Skin of body (tissue), 3 donors: ENCODE results near the gene HSPA2. TPM values are rescaled to one million over a fixed set of nuclear protein-coding genes. Genes with fewer than 3 reads are reported as not detected.
"Not testable (repeated sequence)": the region's sequence is repeated elsewhere in the genome, so short reads cannot be mapped to it uniquely, and the experiment has no call there.

Experiments
- DNase-seq: peaks from one replicate; lab custom pipeline; 2025; lab: John Stamatoyannopoulos, UW
- small RNA-seq: library from RNA; depleted of rRNA; stranded (forward); fragments of <200 nt; gene quantifications from one replicate; pipeline ENCODE3, GENCODE V24; 2014; ENCODE audit warnings: low replicate concordance
- total RNA-seq: library from RNA; depleted of rRNA; stranded (reverse); fragments of >200 nt; gene quantifications from one replicate; pipeline ENCODE4 v1.2.3, GENCODE V29; 2014

The HSPA2 gene
- total RNA-seq, 1 donor from 2014 or later = 19.7 TPM

DNA sequence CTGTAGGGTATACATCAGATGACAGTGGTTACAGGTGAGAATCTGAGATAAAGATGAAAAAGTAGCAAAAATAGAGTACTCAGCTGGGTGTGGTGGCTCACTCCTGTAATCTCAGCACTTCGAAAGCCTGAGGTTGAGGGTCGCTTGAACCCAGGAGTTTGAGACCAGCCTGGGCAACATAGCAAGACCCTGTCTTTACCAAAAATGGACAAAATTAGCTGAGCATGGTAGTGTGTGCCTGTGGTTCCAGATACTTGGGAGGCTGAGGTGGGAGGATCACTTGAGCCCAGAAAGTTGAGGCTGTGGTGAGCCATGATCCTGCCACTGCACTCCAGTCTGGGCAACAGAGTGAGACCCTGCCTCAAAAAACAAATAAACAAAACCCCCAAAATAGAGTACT lies 17.7 kb downstream of the HSPA2 start:
- DNase-seq = not testable (repeated sequence)

DNA sequence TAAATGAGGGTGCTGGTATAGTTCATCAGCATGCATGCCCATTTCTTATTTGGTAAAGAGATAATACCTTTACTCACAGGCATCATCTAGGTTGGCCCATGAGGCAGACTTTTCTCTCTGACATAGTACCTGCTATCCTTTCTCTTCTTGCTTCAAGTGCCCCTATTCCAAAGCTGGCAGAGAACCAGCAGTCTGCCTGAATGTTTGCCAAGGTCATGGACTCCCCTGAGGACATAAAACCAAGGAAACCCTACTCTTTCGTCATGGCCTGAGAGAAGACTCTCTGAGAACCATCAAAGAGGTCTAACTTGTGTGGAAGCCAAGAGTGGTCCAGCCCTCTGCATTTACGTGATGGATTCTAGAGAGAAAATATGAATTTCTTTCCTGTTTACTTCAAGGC lies 21.1 kb downstream of the HSPA2 start:
- no peak for DNase-seq

DNA sequence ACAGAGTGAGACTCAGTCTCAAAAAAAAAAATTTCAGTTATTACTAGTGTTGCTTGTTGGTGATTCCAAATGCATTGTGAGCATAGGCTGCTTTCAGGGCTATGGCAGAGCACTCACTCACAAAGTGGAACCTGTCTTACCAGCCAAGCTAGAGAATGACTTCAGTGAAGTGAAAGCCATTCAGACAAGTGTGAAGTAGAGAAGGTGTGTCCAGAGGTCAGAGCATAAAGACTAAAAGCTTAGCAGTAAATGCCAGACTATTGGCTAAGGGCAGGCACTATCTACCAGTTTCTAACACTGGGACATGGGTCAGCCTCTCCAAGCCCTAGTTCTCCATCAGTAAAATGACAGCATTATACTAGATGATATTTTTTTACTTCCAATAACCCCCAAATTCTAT lies 21.9 kb downstream of the HSPA2 start:
- DNase-seq = no peak

DNA sequence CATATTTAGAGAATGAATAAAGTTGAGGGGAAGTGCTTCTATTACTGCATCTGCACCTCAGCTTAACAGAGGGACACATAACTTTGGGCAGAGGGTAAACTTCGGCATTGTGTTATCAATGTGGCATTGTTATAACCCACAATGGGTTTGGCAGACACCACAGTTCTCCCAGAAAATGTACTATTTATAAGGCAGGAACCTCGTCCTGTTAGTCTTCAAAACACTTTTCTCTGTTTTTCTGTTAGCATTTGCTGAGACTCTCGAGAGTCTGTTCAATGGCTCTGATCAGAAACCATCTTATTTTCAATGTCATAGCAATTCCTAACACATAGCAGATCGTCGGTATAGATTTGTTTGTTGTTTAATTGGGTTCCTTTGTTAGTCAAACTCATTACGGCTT lies 23.2 kb downstream of the HSPA2 start:
- no peak for DNase-seq

DNA sequence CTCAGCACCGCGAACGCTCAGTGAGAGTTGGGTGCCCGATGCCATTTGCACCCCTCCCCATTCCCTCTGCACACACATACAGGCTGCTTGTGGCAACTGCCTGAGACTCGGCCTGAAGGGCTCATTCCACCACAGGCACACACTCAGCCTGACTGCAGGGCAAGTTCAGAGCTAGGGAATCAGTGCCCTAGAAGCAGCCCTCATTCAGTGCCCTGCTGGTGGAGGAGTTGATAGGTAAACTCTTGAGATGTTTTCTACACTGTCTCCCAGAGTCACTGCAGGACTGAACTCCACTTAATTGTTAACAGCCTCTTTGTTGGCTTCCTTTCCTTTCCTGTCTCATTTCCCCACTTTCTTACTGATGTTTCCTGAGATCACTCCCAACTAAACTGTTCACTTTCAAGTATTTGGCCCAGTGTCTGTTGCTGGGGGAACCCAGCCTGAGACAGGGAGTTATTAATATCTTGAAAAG lies 26.1 kb downstream of the HSPA2 start:
- peak; percentile 40 for DNase-seq

DNA sequence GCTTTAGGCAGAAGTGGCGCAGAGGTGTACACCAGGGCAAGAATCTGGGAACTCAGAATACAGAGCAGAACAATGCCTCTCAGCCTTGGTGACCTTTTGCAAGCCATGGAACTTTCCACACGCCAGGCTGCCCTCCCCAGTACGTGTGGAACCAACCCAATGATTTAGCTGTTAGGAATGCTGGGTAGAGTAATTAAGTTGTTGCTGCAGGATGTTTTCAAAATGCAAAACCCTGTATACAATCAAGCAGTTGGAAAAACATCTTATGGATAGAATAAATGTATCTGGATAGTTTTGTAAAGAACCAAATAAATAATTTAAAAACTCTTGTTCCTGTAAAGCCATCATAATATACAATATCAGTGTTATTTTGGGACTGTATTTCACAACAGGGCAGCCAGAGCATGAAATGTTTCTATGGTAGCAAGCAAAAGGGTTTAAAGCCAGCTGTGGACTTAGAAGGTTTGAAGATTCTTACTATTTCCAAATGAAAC lies 28.6 kb downstream of the HSPA2 start:
- DNase-seq = peak; percentile 26

DNA sequence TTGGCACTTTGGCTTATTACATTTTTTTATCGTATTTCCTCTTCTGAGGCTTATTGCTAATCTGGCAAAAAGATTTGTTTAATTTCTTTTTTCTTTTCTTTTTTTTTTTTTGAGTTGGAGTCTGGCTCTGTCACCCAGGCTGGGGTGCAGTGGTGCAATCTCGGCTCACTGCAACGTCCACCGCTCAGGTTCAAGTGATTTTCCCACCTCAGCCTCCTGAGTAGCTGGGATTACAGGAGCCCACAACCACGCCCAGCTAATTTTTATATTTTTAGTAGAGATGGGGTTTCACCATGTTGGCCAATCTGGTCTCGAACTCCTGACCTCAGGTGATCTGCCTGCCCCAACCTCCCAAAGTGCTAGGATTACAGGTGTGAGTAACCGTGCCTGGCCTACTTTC lies 29.1 kb downstream of the HSPA2 start:
- DNase-seq = not testable (repeated sequence)

DNA sequence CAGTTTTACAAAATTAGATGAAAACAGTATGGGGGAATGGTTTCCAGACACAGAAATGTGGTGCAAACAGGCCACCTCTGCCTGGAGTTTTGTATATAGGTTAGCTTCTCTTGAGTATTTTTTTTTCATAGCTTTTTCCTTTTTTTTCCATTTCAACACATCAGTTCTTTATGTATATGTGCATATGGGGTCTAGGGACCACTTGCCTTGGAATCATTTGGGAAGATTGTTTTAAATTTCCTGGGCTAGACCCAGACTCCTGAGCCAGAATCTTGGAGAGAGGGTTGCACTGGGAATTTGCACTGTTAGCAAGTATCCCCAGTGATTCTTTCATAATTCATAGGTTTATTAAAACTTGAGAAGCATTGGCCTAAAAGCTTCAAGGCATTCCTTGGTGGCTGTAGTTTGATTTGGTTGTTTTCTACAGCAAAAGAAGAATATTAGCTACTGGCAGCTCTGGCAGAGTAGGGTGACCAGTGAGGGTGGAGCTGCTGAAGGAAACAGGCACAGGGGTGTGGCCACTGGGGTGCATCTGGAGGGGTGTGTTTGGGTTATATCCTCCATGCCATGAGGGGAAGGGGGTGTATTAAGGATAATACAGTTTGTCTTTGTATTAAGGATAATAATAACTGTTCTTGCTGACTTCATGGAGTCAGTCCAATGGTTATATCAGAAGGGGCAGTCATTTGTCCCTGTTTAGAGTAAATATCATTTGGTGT lies 32.0 kb downstream of the HSPA2 start:
- DNase-seq = no peak

DNA sequence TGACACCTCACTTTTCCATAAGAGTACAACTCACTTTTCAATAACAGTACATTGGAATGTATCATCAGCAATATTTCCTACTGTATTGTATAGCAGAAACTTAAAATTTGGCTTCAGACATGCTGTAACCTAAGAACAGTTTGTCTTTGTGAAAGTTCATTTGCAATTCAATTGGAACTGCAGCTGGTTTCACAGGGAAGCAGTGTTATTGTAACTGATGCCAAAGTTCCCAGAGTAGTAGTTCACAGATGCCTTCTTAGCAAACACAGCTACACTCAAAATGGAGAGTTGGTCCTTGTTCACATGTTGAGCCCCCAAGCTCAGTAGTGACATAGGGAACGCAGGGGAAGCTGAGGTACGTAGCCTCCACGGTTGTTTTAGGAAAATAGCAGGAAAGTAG lies 32.6 kb downstream of the HSPA2 start:
- DNase-seq = peak; percentile 45

DNA sequence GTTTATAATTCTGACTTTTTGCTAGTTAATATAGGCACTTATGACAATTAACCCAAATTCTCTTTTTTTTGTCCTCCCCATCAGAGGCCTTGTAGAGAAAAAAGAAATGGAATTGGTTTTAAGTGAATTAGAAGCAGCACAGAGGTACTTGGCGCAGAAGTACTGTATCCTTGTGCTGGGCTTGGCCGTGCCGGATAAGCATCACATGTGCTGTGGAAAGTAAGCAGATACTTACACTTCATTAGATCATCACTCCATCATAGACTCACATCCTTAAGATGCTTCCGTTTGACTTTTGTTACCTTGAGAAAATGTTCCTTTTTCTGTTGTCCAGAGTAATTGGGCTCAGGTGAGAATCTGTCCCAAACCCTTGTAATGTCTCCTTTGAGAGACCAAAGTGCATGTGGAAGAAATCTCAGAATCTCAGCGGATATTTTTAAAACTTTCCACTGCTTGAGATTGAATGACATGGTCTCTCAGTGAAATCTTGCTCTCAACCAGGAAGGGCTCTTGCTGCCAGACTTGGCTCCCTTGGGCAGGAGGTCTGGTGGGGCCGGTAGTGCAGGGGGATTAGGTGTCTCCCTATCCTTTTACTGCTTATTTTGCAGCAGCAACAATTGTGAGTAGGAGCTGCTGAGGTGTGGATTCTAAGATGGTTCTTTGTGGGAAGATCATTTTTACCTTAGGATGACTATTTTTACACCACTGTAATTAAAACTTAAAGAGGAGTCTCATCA lies 34.0 kb downstream of the HSPA2 start:
- no peak for DNase-seq

DNA sequence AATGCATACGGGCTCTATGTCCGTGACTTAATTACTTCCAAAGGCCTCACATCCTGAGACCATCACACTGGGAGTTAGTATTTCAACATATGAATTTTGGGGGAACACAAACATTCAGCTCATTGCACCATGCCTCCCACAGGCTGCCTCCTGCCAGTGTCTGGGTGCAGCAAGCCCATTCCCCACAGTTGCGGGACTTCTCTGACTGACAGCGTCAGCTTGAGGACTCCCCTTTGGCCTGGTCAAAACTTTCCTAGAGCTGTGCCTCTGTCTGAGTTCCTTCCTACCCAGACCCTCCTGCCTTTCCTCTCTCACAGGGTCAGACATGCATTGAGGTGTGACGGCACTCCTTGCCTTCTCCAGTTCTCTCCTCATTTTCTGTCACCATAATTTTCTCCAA lies 36.7 kb downstream of the HSPA2 start:
- DNase-seq = no peak

DNA sequence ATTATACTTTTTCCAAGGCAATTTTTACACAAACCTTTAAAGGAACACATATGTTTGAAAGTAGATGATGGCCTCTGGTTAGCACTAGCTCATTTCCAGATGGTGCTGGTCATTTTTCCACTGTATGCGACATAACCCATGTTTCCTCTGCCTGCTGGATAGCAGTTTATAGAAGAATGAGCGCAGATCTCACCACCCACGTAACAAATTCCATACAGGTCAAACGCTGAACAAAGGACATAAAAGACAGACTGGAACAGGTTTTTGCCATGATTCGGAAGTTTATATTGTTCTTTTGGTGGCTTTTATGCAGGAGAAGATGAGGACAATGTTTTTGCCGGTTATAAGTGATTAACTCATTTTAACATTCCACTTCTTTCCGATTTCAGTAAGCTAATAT lies 39.9 kb downstream of the HSPA2 start:
- no peak for DNase-seq

DNA sequence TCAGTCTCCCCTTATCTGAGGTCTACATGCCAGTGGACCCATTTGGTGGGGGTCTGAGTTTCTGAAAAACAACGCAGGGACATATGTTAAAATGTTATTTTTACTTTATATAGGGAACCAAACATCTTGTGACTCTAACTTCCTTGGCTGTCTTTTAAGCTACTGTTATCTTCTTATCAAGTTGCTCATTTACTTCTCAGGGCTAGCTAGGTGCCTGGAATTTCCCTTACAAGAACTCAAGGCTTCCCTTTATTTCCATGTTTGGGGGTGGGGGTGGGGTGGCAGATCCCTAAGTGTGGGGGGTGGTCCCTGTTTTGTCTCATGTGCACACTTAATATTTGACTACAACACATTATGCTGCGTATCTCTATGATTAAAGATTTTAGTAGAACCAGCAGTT lies 40.8 kb downstream of the HSPA2 start:
- no peak for DNase-seq

DNA sequence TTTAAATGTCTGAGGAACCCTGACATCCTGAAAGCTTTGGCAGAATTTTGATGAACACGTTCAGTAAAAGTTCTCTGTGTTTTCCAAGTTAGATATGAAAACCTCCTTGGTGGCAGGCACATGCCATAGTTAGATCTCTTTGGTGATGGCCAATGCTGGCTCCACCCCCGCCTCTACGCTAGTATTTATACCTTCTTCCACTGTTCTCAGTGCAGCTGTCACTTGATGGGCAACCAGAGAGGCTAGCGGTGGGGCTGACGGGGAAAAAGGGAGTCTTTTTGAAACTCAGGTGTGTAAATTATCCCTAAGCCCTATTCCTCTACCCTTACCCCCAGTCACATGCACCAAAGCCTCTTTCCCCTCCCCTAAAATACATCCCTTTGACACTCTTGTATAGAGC lies 41.3 kb downstream of the HSPA2 start:
- DNase-seq = no peak

DNA sequence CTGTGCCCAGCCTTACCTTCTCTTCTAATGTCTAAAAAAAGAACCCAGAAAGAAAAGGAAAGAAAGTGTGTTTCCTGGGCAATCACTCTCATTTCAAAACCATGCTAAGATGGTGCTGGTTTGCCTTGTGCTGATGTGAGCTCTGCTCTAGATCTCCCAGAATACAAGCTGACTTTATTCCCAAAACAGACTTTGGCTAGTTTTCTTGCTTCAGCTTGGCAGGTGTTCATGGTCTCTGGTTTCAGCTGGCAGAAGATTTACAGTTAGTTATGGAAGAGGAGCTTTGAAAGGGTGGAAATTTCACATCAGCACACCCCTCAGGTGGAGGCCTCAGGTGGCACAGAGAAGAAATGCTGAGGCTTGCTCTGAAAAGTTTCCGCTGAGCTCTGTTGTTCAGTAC lies 43.6 kb downstream of the HSPA2 start:
- no peak for DNase-seq

DNA sequence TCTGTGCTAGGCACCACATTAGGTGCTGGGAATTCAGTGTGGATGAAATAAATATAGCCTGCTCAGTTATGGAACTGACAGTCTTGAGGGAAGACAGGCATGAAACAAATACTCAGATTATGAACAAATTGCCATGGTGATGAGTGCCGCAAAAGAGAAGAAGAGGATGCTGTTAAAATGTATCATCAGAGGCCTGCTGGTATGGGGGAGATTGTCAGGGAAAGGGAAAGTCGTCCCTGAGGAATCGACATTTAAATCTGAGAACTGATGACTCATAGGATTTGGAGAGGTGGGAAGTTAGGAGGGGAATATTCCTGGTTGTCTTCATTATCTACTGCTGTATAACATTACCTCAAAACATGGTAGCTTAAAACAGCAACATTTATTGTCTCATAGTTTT lies 51.3 kb downstream of the HSPA2 start:
- DNase-seq = no peak

Small RNA genes within 50 kb of the gene (small RNA-seq; reads per million reads assigned to genes)
- not detected for gene AL049869.4

Other genes with a start within 250 kb of the HSPA2 start
- gene ESR2, start 246.4 kb upstream of the HSPA2 start, total RNA-seq = 1.5 TPM
- gene MTHFD1, start 152.4 kb upstream of the HSPA2 start, total RNA-seq = 41.2 TPM
- gene AKAP5, start 75.2 kb upstream of the HSPA2 start, total RNA-seq = 1.3 TPM
- gene ZBTB25, start 36.9 kb upstream of the HSPA2 start, total RNA-seq = 8.8 TPM
- gene ZBTB1, start 36.0 kb upstream of the HSPA2 start, total RNA-seq = 58.3 TPM
- 0.89 TPM for gene PPP1R36, start 9.2 kb downstream of the HSPA2 start, total RNA-seq
- 39.6 TPM for gene PLEKHG3, start 163.7 kb downstream of the HSPA2 start, total RNA-seq